GM23248 (cell line): ENCODE results near the gene PSMD3. TPM values are rescaled to one million over a fixed set of nuclear protein-coding genes. Genes with fewer than 3 reads are reported as not detected.
"Not testable (repeated sequence)": the region's sequence is repeated elsewhere in the genome, so short reads cannot be mapped to it uniquely, and the experiment has no call there.

Source experiments
- DNase-seq: peaks from one replicate; pipeline ENCODE4 v3.0.0-alpha.2; 2015
- H2AFZ ChIP-seq: fragments of 200-600 bp; sonication (generic); 2 replicates; pipeline ENCODE4 v1.6.1; 2016; ENCODE audit warnings: antibody characterized with exemption
- H3F3A ChIP-seq: fragments of 200-600 bp; sonication (generic); 2 replicates; pipeline ENCODE4 v1.6.1; 2016; ENCODE audit warnings: mild to moderate bottlenecking, antibody characterized with exemption, mixed run types; ENCODE audit not compliant: insufficient read depth
- H3K27ac ChIP-seq: fragments of 200-600 bp; sonication (generic); 2 replicates; pipeline ENCODE4 v1.5.1; 2016; ENCODE audit warnings: mild to moderate bottlenecking
- H3K27me3 ChIP-seq: fragments of 200-600 bp; sonication (generic); replicated peaks from 2 replicates; pipeline ENCODE4 v1.6.1; 2016; ENCODE audit warnings: mild to moderate bottlenecking; ENCODE audit not compliant: insufficient read depth
- H3K36me3 ChIP-seq: fragments of 200-600 bp; sonication (generic); 2 replicates; pipeline ENCODE4 v1.6.1; 2016; ENCODE audit warnings: low read depth, mild to moderate bottlenecking
- H3K4me1 ChIP-seq: fragments of 200-600 bp; sonication (generic); 2 replicates; pipeline ENCODE4 v1.6.1; 2016; ENCODE audit warnings: mild to moderate bottlenecking; ENCODE audit not compliant: insufficient read depth
- H3K4me2 ChIP-seq: fragments of 200-600 bp; sonication (generic); one replicate; pipeline ENCODE4 v1.6.1; 2016; ENCODE audit warnings: mild to moderate bottlenecking; ENCODE audit not compliant: unreplicated experiment
- H3K4me3 ChIP-seq: fragments of 200-600 bp; sonication (generic); 2 replicates; pipeline ENCODE4 v1.5.1; 2016; ENCODE audit warnings: mild to moderate bottlenecking
- H3K79me2 ChIP-seq: fragments of 200-600 bp; sonication (generic); 2 replicates; pipeline ENCODE4 v1.6.1; 2016; ENCODE audit warnings: mild to moderate bottlenecking; ENCODE audit not compliant: insufficient read depth
- H3K9ac ChIP-seq: fragments of 200-600 bp; sonication (generic); 2 replicates; pipeline ENCODE4 v1.6.1; 2016; ENCODE audit warnings: mild to moderate bottlenecking
- H3K9me2 ChIP-seq: fragments of 200-600 bp; sonication (generic); 2 replicates; pipeline ENCODE4 v1.6.1; 2016; ENCODE audit warnings: mixed run types, mild to moderate bottlenecking, moderate library complexity; ENCODE audit not compliant: insufficient read depth
- H3K9me3 ChIP-seq: fragments of 200-600 bp; sonication (generic); one replicate; pipeline ENCODE4 v1.6.1; 2017; ENCODE audit warnings: low read depth
- H4K20me1 ChIP-seq: fragments of 200-600 bp; sonication (generic); 2 replicates; pipeline ENCODE4 v1.6.0; 2016; ENCODE audit not compliant: insufficient read depth
- EZH2 ChIP-seq: fragments of 200-600 bp; sonication (generic); IDR thresholded peaks from 2 replicates; pipeline ENCODE4 v1.6.1; 2018; ENCODE audit warnings: antibody characterized with exemption, mild to moderate bottlenecking; ENCODE audit not compliant: insufficient read depth, poor library complexity, severe bottlenecking
- EZH2phosphoT487 ChIP-seq: fragments of 200-600 bp; sonication (generic); IDR thresholded peaks from 2 replicates; pipeline ENCODE4 v1.6.1; 2018; ENCODE audit warnings: antibody characterized with exemption, moderate library complexity, mild to moderate bottlenecking, low read depth; ENCODE audit not compliant: insufficient read depth
- WGBS, 2 experiments: methylation state at CpG; one replicate each; pipeline ENCODE4 v1.1.6; 2015 to 2017; ENCODE audit warnings: low lambda C conversion rate in 2 of 2, low coverage in 1 of 2; ENCODE audit errors: missing lambda C conversion rate in 2 of 2; 5-methylcytosine and 5-hydroxymethylcytosine counted together
- in situ Hi-C: fragments of 300-500 bp; cut with MboI; formaldehyde crosslinking; loops from 2 replicates; pipeline ENCODE4 v1.15.0; 2020
- polyA plus RNA-seq: library from polyadenylated mRNA; unstranded; fragments of >200 nt; fragmentation: Nextera tagmentation; extraction: Ambion mirVana; gene quantifications from 2 replicates; pipeline ENCODE4 v1.2.1, GENCODE V29; 2016
- total RNA-seq: library from RNA; depleted of rRNA; stranded (reverse); fragments of >200 nt; shearing (Covaris generic); gene quantifications from 2 replicates; pipeline ENCODE4 v1.2.3, GENCODE V29; 2014

Gene PSMD3
- total and polyA plus RNA-seq, 2 experiments from 2014 or later: 102 to 116 TPM

DNA sequence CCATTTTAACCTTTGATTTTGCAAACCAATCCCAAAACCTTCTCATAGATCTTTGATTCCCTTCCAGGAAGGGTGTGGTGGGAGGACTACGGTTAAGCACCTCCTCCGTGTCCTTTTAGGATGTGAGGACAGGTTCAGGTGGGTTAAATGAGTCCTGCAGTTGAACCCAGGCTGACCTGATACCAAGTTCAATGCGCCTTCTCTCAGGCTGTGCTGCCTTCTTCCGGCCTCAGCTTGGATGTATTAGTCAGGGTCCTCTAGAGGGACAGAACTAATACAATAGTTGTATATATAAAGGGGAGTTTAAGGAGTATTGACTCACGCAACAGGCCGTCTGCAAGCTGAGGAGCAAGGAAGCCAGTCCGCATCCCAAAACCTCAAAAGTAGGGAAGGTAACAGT lies 24.1 kb downstream of the PSMD3 start:
- no peaks in the 10 kb centered on the region for H4K20me1 ChIP-seq
- no peaks in the 10 kb centered on the region for H3K79me2 ChIP-seq
- peaks cover 5% of the 10 kb centered on the region; the same call in 1 of the 2 replicates for H3F3A ChIP-seq
- H3K4me2 ChIP-seq: no peak overlapping the region
- no peaks in the 10 kb centered on the region for H3K9me2 ChIP-seq
- no peak overlapping the region for H2AFZ ChIP-seq
- no peaks in the 10 kb centered on the region for H3K9me3 ChIP-seq
- no peaks in the 10 kb centered on the region for H3K4me1 ChIP-seq
- TF ChIP-seq EZH2phosphoT487: no peak
- TF ChIP-seq EZH2: no peak
- in situ Hi-C loops: no loop called here
- DNase-seq: no peak
- WGBS, 2 experiments: 79 to 80% methylated on average over 7 of the region's 7 CpGs
- H3K9ac ChIP-seq: no peak overlapping the region
- no peaks in the 10 kb centered on the region for H3K27me3 ChIP-seq
- H3K27ac ChIP-seq: no peak overlapping the region
- H3K36me3 ChIP-seq: no peaks in the 10 kb centered on the region
- H3K4me3 ChIP-seq: no peak overlapping the region

DNA sequence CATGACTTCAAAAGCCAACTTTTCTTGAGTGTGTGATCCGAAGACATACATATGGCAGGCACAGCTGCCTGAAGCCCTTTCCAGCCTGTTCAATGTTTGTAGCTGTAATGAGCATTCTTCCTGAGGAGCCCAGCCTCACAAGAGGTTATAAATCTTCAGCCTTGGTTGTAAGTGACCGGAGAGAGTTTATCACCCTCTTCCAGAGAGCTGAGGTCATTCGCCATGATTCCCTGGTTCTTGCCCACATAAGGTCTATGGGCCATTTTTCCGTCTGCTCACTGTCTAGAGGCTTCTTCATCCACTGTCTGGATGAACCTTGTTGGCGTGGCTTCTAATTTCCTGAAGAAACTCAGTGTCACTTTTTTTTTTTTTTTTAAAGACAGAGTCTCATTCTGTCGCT lies 24.9 kb downstream of the PSMD3 start:
- Histone ChIP-seq H3K4me2 (no peak overlapping the region), H3K27ac (no peak overlapping the region), H4K20me1 (no peaks in the 10 kb centered on the region), H3K9me3 (no peaks in the 10 kb centered on the region), H3K79me2 (no peaks in the 10 kb centered on the region), H3K9ac (no peak overlapping the region), H3F3A (peaks cover 2% of the 10 kb centered on the region; the same call in 1 of the 2 replicates), H3K4me1 (no peaks in the 10 kb centered on the region), H2AFZ (no peak overlapping the region), H3K9me2 (no peaks in the 10 kb centered on the region), H3K36me3 (no peaks in the 10 kb centered on the region), H3K27me3 (no peaks in the 10 kb centered on the region), H3K4me3 (no peak overlapping the region)
- no peak for DNase-seq
- in situ Hi-C loops: no loop called here
- TF ChIP-seq EZH2 (no peak), EZH2phosphoT487 (no peak)
- WGBS, 2 experiments: 74 to 75% methylated on average over 6 of the region's 6 CpGs

DNA sequence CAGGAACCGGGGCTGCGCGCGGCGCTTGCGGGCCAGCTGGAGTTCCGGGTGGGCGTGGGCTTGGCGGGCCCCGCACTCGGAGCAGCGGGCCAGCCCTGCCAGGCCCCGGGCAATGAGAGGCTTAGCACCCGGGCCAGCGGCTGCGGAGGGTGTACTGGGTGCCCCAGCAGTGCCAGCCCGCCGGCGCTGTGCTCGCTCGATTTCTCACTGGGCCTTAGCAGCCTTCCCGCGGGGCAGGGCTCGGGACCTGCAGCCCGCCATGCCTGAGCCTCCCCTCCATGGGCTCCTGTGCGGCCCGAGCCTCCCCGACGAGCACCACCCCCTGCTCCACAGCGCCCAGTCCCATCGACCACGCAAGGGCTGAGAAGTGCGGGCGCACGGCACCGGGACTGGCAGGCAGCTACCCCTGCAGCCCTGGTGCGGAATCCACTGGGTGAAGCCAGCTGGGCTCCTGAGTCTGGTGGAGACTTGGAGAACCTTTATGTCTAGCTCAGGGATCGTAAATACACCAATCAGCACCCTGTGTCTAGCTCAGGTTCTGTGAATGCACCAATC lies 30.4 kb downstream of the PSMD3 start:
- WGBS, 2 experiments: 89 to 96% methylated on average over 13 to 34 of the region's 38 CpGs
- in situ Hi-C loops: not testable (repeated sequence)

DNA sequence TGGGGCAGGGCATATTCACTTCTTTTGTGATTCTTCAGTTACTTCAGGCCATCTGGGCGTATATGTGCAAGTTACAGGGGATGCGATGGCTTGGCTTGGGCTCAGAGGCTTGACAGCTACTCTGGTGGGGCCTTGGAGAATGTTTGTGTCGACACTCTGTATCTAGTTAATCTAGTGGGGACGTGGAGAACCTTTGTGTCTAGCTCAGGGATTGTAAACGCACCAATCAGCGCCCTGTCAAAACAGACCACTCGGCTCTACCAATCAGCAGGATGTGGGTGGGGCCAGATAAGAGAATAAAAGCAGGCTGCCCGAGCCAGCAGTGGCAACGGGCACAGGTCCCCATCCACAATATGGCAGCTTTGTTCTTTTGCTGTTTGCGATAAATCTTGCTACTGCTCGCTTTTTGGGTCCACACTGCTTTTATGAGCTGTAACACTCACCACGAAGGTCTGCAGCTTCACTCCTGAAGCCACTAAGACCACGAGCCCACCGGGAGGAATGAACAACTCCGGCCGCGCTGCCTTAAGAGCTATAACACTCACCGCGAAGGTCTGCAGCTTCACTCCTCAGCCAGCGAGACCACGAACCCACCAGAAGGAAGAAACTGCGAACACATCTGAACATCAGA lies 31.5 kb downstream of the PSMD3 start:
- H3K4me3 ChIP-seq, H3K9me3 ChIP-seq, H3K9me2 ChIP-seq, H4K20me1 ChIP-seq, H3K79me2 ChIP-seq, DNase-seq, H3K36me3 ChIP-seq, H3K27ac ChIP-seq, H2AFZ ChIP-seq, H3K27me3 ChIP-seq, in situ Hi-C loops, H3K4me1 ChIP-seq, H3K9ac ChIP-seq, H3F3A ChIP-seq, H3K4me2 ChIP-seq: not testable (repeated sequence)
- 83% methylated on average over 22 of the region's 22 CpGs for WGBS, 2 experiments

More for the DNA sequence above, 30.4 kb downstream of the PSMD3 start:
- H3K27ac ChIP-seq, DNase-seq, H3K4me3 ChIP-seq, H3K9ac ChIP-seq, H3K27me3 ChIP-seq, H3K36me3 ChIP-seq, H3K4me1 ChIP-seq, H4K20me1 ChIP-seq, H3F3A ChIP-seq, H3K79me2 ChIP-seq, H2AFZ ChIP-seq, H3K9me3 ChIP-seq, H3K4me2 ChIP-seq, H3K9me2 ChIP-seq: not testable (repeated sequence)

DNA sequence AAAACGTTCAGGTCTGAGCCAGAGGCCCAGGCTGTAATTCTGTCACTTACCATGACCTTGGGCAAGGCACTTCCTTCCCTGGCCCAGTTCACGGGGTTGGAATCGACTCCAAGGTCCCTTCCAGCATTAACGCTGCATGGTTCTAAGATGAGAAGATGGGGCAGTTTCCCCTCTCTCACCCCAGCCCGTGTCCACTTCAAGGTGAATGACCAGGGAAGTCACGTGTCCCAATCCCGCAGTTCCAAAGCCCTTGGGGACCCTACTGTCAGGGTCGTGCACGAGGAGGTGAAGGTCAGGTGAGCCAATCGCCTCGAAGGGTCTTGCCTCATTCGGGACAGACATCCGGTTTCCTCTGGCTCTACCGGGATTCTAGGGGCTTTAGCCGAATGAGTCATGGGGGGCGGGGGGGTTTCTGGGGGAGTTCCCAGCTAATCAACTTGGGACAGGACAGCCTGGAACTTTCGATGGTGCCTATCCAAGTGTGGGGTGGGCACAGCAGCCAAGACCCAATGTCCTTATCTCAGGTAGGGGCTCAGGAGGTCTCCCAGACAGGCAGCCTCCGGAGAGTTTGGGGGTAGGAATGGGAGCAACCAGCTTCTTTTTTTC lies 33.9 kb downstream of the PSMD3 start:
- Histone ChIP-seq H2AFZ (no peak overlapping the region), H3K9me2 (no peaks in the 10 kb centered on the region), H3K9ac (no peak overlapping the region; the same call in 1 of the 2 replicates), H3F3A (peaks cover 9% of the 10 kb centered on the region; the same call in 1 of the 2 replicates), H3K36me3 (no peaks in the 10 kb centered on the region), H3K27me3 (no peaks in the 10 kb centered on the region), H3K79me2 (no peaks in the 10 kb centered on the region), H3K9me3 (no peaks in the 10 kb centered on the region), H3K4me2 (no peak overlapping the region), H3K4me1 (peaks cover 18% of the 10 kb centered on the region), H3K27ac (no peak overlapping the region), H3K4me3 (no peak overlapping the region), H4K20me1 (no peaks in the 10 kb centered on the region)
- no peak for TF ChIP-seq EZH2phosphoT487
- no peak for TF ChIP-seq EZH2
- WGBS, 2 experiments: 70 to 73% methylated on average over 16 to 18 of the region's 18 CpGs
- DNase-seq: no peak
- in situ Hi-C loops: no loop called here
